Measurements from ENCODE around the gene DUS2. TPM values are rescaled to one million over a fixed set of nuclear protein-coding genes. Genes with fewer than 3 reads are reported as not detected.

The DUS2 gene
- polyA plus RNA-seq, 1 donor (not counting 4 experiments of a cell fraction or from before 2014, with no cell fraction given): 22.9 TPM

DNA sequence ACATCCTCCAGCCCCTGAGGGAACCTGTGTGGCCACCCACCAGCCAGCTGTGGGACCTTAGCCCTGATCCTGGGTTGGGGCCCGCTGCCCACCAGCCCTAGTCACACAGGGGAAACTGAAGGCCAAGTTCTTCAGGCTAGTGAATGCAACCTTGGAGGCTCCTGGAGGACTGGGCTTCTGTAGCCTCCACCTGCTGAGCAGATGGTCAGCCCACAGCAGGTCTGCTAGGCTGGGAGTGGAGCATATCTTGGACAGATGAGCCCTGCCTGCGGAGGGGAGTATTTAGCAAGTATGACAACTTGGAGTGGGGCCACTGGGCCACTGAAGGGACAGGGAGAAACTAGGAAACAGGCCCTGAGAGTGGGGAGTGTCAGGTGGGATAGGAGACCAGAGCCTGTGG lies 46.9 kb upstream of the DUS2 start:
- Histone ChIP-seq H3K4me3 (ENCODE audit: control insufficient read depth in 2 of 3, extremely low read depth in 1 of 3, insufficient read depth in 2 of 3, low read depth in 1 of 3, low read length in 3 of 3) (no peak overlapping the region), H3K36me3 (ENCODE audit: control insufficient read depth in 2 of 2, extremely low read depth in 1 of 2, insufficient read depth in 2 of 2, low read length in 2 of 2) (no peaks in the 10 kb centered on the region), H3K9me3 (ENCODE audit: control insufficient read depth, low read depth, low read length) (no peaks in the 10 kb centered on the region), H3K27ac (ENCODE audit: control insufficient read depth, insufficient read depth, low read length) (no peak overlapping the region), H4K20me1 (ENCODE audit: control insufficient read depth, extremely low read depth, insufficient read depth, low read length) (peaks cover 2% of the 10 kb centered on the region), H2AFZ (ENCODE audit: control insufficient read depth, low read length) (no peak overlapping the region), H3K9me1 (ENCODE audit: control insufficient read depth, extremely low read depth, insufficient read depth, low read length) (no peaks in the 10 kb centered on the region), H3K4me2 (ENCODE audit: control insufficient read depth, extremely low read depth, insufficient read depth, low read depth, low read length) (no peak overlapping the region), H3K27me3 (ENCODE audit: control insufficient read depth, extremely low read depth, insufficient read depth, low read length) (peaks cover 17% of the 10 kb centered on the region), H3K4me1 (ENCODE audit: control insufficient read depth, extremely low read depth, insufficient read depth, low read length) (no peaks in the 10 kb centered on the region), H3K79me2 (ENCODE audit: control insufficient read depth, insufficient read depth, low read length) (no peaks in the 10 kb centered on the region), H3K9ac (ENCODE audit: control insufficient read depth, extremely low read depth, insufficient read depth, low read length) (no peak overlapping the region)
- TF ChIP-seq CTCF (optimal IDR thresholded peaks at IDR 0.05 in 1 of 3, IDR thresholded peaks at IDR 0.05 in 1 of 3, conservative IDR thresholded peaks at IDR 0.05 in 1 of 3; ENCODE audit: extremely low read depth in 1 of 3, insufficient read depth in 2 of 3, low read length in 3 of 3) (no peak), EZH2 (IDR thresholded peaks at IDR 0.05; ENCODE audit: low read length) (no peak)
- DNase-seq (ENCODE audit: low read depth, low spot score): no peak
- FAIRE-seq: no peak
- dilution Hi-C loops (cut with MboI; ENCODE audit: extremely low pct_ligation_motif_present, low sequenced_read_pairs): no loop called here

- Histone ChIP-seq H4K20me1 (ENCODE audit: control insufficient read depth, extremely low read depth, insufficient read depth, low read length) (peaks cover 2% of the 10 kb centered on the region), H3K9ac (ENCODE audit: control insufficient read depth, extremely low read depth, insufficient read depth, low read length) (no peak overlapping the region), H3K36me3 (ENCODE audit: control insufficient read depth in 2 of 2, extremely low read depth in 1 of 2, insufficient read depth in 2 of 2, low read length in 2 of 2) (no peaks in the 10 kb centered on the region), H3K9me1 (ENCODE audit: control insufficient read depth, extremely low read depth, insufficient read depth, low read length) (no peaks in the 10 kb centered on the region), H3K4me2 (ENCODE audit: control insufficient read depth, extremely low read depth, insufficient read depth, low read depth, low read length) (no peak overlapping the region), H3K4me1 (ENCODE audit: control insufficient read depth, extremely low read depth, insufficient read depth, low read length) (no peaks in the 10 kb centered on the region), H3K27me3 (ENCODE audit: control insufficient read depth, extremely low read depth, insufficient read depth, low read length) (peaks cover 17% of the 10 kb centered on the region), H3K9me3 (ENCODE audit: control insufficient read depth, low read depth, low read length) (no peaks in the 10 kb centered on the region), H3K4me3 (ENCODE audit: control insufficient read depth in 2 of 3, extremely low read depth in 1 of 3, insufficient read depth in 2 of 3, low read depth in 1 of 3, low read length in 3 of 3) (no peak overlapping the region), H2AFZ (ENCODE audit: control insufficient read depth, low read length) (no peak overlapping the region), H3K27ac (ENCODE audit: control insufficient read depth, insufficient read depth, low read length) (no peak overlapping the region), H3K79me2 (ENCODE audit: control insufficient read depth, insufficient read depth, low read length) (no peaks in the 10 kb centered on the region)
- DNase-seq (ENCODE audit: low read depth, low spot score): no peak
- dilution Hi-C loops (cut with MboI; ENCODE audit: extremely low pct_ligation_motif_present, low sequenced_read_pairs): no loop called here
- no peak for FAIRE-seq
- no peak for TF ChIP-seq CTCF (optimal IDR thresholded peaks at IDR 0.05 in 1 of 3, IDR thresholded peaks at IDR 0.05 in 1 of 3, conservative IDR thresholded peaks at IDR 0.05 in 1 of 3; ENCODE audit: extremely low read depth in 1 of 3, insufficient read depth in 2 of 3, low read length in 3 of 3)
- TF ChIP-seq EZH2 (IDR thresholded peaks at IDR 0.05; ENCODE audit: low read length): no peak
Measured at GRCh38 chr16:67977005-67977404, 46.1 kb upstream of the DUS2 start.
